Type B pancreatic cell (in vitro differentiated cells): ENCODE measurements around the gene APOL2. TPM values are rescaled to one million over a fixed set of nuclear protein-coding genes. Genes with fewer than 3 reads are reported as not detected.

Experiments used
- DNase-seq: peaks from one replicate; pipeline ENCODE4 v3.0.0; 2021; ENCODE audit warnings: mixed read lengths; ENCODE audit not compliant: unreplicated experiment; ENCODE audit errors: extremely low spot score
- H3K27ac Mint-ChIP-seq: 2 replicates; pipeline ENCODE4 v1.8.0; 2021; ENCODE audit warnings: mild to moderate bottlenecking, mixed read lengths
- H3K27me3 Mint-ChIP-seq: 2 replicates; pipeline ENCODE4 v1.8.0; 2021; ENCODE audit warnings: mixed read lengths
- H3K36me3 Mint-ChIP-seq: 2 replicates; pipeline ENCODE4 v1.8.0; 2021; ENCODE audit warnings: mixed read lengths
- H3K4me1 Mint-ChIP-seq: one replicate; pipeline ENCODE4 v1.8.0; 2021; ENCODE audit warnings: mixed read lengths; ENCODE audit not compliant: unreplicated experiment
- H3K4me3 Mint-ChIP-seq: 2 replicates; pipeline ENCODE4 v1.8.0; 2021; ENCODE audit warnings: mild to moderate bottlenecking, mixed read lengths
- H3K9me3 Mint-ChIP-seq: 2 replicates; pipeline ENCODE4 v1.8.0; 2021; ENCODE audit warnings: mixed read lengths
- CTCF ChIP-seq: fragments of 200-600 bp; sonication (generic); conservative IDR thresholded peaks from 2 replicates; pipeline ENCODE4 v1.5.0; 2021; ENCODE audit warnings: antibody characterized with exemption, mild to moderate bottlenecking
- microRNA-seq: library from miRNA; unstranded; fragments of <30 nt; microRNA quantifications from one replicate; pipeline ENCODE4, GENCODE V29; 2020
- total RNA-seq: library from RNA; stranded (reverse); gene quantifications from 2 replicates; pipeline ENCODE4 v1.2.1, GENCODE V29; 2021; ENCODE audit warnings: low replicate concordance

APOL2 gene
- total RNA-seq, 1 donor from 2014 or later, result 23.7 TPM

GRCh38 chr22:36182857-36183256, 56.5 kb downstream of the APOL2 start:
- Mint-ChIP-seq H3K36me3 (no peaks in the 10 kb centered on the region), H3K4me1 (peaks cover 6% of the 10 kb centered on the region), H3K27me3 (no peaks in the 10 kb centered on the region), H3K27ac (no peak overlapping the region), H3K4me3 (no peak overlapping the region), H3K9me3 (no peaks in the 10 kb centered on the region)
- DNase-seq, result no peak
- TF ChIP-seq CTCF, result no peak

- H3K4me3 Mint-ChIP-seq, result no peak overlapping the region
- no peak for TF ChIP-seq CTCF
- H3K4me1 Mint-ChIP-seq, result peaks cover 6% of the 10 kb centered on the region
- no peaks in the 10 kb centered on the region for H3K27me3 Mint-ChIP-seq
- H3K27ac Mint-ChIP-seq, result no peak overlapping the region
- H3K9me3 Mint-ChIP-seq, result no peaks in the 10 kb centered on the region
- no peaks in the 10 kb centered on the region for H3K36me3 Mint-ChIP-seq
- no peak for DNase-seq
These were observed 57.3 kb downstream of the APOL2 start for GRCh38 chr22:36182056-36182455.

GRCh38 chr22:36180928-36181327, 58.4 kb downstream of the APOL2 start:
- Mint-ChIP-seq H3K36me3 (no peaks in the 10 kb centered on the region), H3K4me1 (peaks cover 6% of the 10 kb centered on the region), H3K27me3 (no peaks in the 10 kb centered on the region), H3K4me3 (no peak overlapping the region), H3K9me3 (no peaks in the 10 kb centered on the region), H3K27ac (no peak overlapping the region)
- no peak for TF ChIP-seq CTCF
- DNase-seq, result no peak

- peak; percentile 84 for TF ChIP-seq CTCF
- Mint-ChIP-seq H3K4me1 (peaks cover 6% of the 10 kb centered on the region), H3K9me3 (no peaks in the 10 kb centered on the region), H3K27ac (no peak overlapping the region), H3K36me3 (no peaks in the 10 kb centered on the region), H3K4me3 (no peak overlapping the region), H3K27me3 (no peaks in the 10 kb centered on the region)
- no peak for DNase-seq
These were observed 59.1 kb downstream of the APOL2 start for GRCh38 chr22:36180038-36180880.

GRCh38 chr22:36177160-36177559, 62.2 kb downstream of the APOL2 start:
- Mint-ChIP-seq H3K27ac (no peak overlapping the region), H3K27me3 (no peaks in the 10 kb centered on the region), H3K9me3 (no peaks in the 10 kb centered on the region), H3K4me3 (no peak overlapping the region), H3K36me3 (no peaks in the 10 kb centered on the region), H3K4me1 (peaks cover 9% of the 10 kb centered on the region)
- TF ChIP-seq CTCF, result no peak
- DNase-seq, result no peak

Small RNAs within 50 kb of the gene (microRNA-seq; reads per million reads assigned to microRNA genes)
- not detected for gene MIR6819

Other genes with a start within 250 kb of the APOL2 start
- 94.1 and 164 TPM in 2 replicates for gene RBFOX2, start 210.7 kb downstream of the APOL2 start, total RNA-seq
- gene APOL3, start 78.8 kb downstream of the APOL2 start, total RNA-seq, result 2.0 and 2.3 TPM in 2 replicates
- gene APOL4, start 37.7 kb downstream of the APOL2 start, total RNA-seq, result 0.67 and 1.4 TPM in 2 replicates
- 5.4 and 6.8 TPM in 2 replicates for gene APOL1, start 13.6 kb upstream of the APOL2 start, total RNA-seq
- 277 and 364 TPM in 2 replicates for gene MYH9, start 148.4 kb upstream of the APOL2 start, total RNA-seq
- gene TXN2, start 242.1 kb upstream of the APOL2 start, total RNA-seq, result 73.4 and 77.2 TPM in 2 replicates